Activated CD4-positive, CD25-positive, alpha-beta regulatory T cell treated with anti-CD3 and anti-CD28 coated beads, Interleukin-2, amount 50 U/mL, for 72 hours (primary cell): ENCODE data around the gene BICC1.
"Not testable (repeated sequence)": the region's sequence is repeated elsewhere in the genome, so short reads cannot be mapped to it uniquely, and the experiment has no call there.

Experiments used
- DNase-seq: peaks from one replicate; pipeline ENCODE4 v3.0.0; 2021

BICC1 gene

GRCh38 chr10:58836176-58836700 lies 323.6 kb downstream of the BICC1 start:
- no peak for DNase-seq

- DNase-seq: no peak
Observed at GRCh38 chr10:58836991-58837575, 324.4 kb downstream of the BICC1 start.

- DNase-seq: no peak
Observed at GRCh38 chr10:58837826-58838225, 325.2 kb downstream of the BICC1 start.

- no peak for DNase-seq
Observed at GRCh38 chr10:58838561-58839208, 326.0 kb downstream of the BICC1 start.

- DNase-seq: no peak
Observed at GRCh38 chr10:58839771-58840170, 327.1 kb downstream of the BICC1 start.

GRCh38 chr10:58840840-58841435 lies 328.3 kb downstream of the BICC1 start:
- no peak for DNase-seq

GRCh38 chr10:58842860-58843376 lies 330.2 kb downstream of the BICC1 start:
- DNase-seq: no peak

GRCh38 chr10:58843760-58844159 lies 331.1 kb downstream of the BICC1 start:
- no peak for DNase-seq

- no peak for DNase-seq
Observed at GRCh38 chr10:58844680-58845079, 332.0 kb downstream of the BICC1 start.

- DNase-seq: no peak
Observed at GRCh38 chr10:58846856-58847255, 334.2 kb downstream of the BICC1 start.

- DNase-seq: no peak
Observed at GRCh38 chr10:58851606-58852005, 338.9 kb downstream of the BICC1 start.

- DNase-seq: no peak
Observed at GRCh38 chr10:58853668-58854067, 341.0 kb downstream of the BICC1 start.

GRCh38 chr10:58854811-58855210 lies 342.1 kb downstream of the BICC1 start:
- no peak for DNase-seq

- DNase-seq: no peak
Observed at GRCh38 chr10:58856508-58857240, 344.0 kb downstream of the BICC1 start.

- no peak for DNase-seq
Observed at GRCh38 chr10:58857251-58857805, 344.7 kb downstream of the BICC1 start.

GRCh38 chr10:58858123-58858522 lies 345.5 kb downstream of the BICC1 start:
- not testable (repeated sequence) for DNase-seq

GRCh38 chr10:58859526-58859925 lies 346.9 kb downstream of the BICC1 start:
- DNase-seq: no peak

- DNase-seq: no peak
Observed at GRCh38 chr10:58867683-58868082, 355.0 kb downstream of the BICC1 start.

GRCh38 chr10:58868736-58869435 lies 356.2 kb downstream of the BICC1 start:
- no peak for DNase-seq

GRCh38 chr10:58870070-58870469 lies 357.4 kb downstream of the BICC1 start:
- DNase-seq: no peak

GRCh38 chr10:58873161-58873560 lies 360.5 kb downstream of the BICC1 start:
- DNase-seq: no peak
